ENCODE data around the gene RPAP3.

Gene RPAP3

DNA sequence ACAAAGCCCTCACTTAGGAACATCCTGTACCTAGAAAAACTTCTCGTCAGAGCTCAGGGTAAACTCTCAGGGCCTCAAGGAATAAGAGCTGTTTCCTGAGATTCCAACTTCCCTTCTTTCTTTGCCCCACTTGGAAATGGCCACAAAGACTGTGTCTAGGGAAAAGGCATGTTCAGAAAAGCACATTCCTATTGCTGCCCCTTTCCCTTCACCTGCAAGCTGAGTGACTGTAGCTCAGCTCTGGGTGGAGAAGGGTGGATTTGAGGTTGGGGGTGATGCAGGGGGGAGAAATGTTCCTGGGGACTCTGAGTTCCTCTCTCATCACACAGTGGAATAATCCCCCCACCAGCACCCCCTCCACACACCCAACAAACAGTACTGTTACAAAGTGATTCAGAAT is 12.7 kb upstream of the RPAP3 start:
- no peak for DNase-seq (ENCODE audit: low read depth)

DNA sequence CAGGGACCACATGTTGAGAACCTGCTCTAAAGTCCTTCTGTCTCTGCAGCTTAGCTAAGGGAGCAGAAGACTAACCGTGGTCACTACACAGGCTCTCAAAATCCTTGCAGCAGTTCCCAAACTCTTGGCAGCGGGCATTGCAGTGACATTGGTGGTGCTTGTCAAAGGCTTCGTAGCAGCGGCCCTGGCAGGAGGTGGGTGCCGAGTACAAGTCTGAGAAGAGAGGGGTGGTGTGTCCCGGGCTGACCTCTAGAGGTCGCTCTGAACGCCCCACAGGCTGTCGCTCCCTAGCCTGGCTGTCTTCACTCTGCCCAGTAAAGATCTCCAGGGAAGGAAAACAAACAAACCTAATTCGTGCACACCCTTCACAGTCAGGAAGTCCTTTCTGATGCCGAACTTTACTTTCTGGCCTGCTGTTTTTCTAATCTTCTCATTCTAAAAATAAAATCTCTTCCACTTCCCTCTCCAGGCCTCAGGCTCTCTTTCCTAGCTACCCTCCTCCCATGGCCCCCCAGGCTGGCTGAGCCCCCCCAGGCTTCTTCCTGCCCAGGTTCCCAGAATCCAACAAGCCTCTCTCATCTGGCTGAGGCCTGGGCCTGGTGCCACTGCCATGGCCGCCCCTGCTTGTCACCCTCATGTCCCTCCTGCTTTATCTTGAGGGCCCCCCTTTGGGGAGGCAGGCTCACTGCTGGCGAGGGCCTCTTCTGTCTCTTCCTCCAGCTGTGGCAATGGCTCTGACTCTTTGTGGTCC is 11.8 kb upstream of the RPAP3 start:
- DNase-seq (ENCODE audit: low read depth) = peak; percentile 28

DNA sequence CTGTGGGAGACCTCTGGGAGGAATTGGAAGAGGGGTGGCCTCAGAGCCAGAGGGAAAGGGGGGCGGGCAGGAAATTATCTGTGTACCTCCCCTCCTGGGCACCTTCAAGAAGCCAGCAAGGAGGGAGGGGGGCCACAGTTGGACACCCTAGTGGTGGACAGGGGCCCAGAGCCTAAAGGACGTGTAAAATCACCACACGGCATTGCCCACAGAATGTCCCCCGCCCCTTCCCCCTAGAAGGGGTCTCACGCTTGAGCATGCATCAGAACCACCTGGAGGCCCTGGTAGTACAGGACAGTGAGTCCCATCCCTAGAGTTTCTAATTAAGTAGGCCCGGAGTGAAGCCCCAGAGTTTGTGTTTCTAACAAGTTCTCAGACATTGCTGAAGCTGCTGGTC is 11.2 kb upstream of the RPAP3 start:
- no peak for DNase-seq (ENCODE audit: low read depth)

DNA sequence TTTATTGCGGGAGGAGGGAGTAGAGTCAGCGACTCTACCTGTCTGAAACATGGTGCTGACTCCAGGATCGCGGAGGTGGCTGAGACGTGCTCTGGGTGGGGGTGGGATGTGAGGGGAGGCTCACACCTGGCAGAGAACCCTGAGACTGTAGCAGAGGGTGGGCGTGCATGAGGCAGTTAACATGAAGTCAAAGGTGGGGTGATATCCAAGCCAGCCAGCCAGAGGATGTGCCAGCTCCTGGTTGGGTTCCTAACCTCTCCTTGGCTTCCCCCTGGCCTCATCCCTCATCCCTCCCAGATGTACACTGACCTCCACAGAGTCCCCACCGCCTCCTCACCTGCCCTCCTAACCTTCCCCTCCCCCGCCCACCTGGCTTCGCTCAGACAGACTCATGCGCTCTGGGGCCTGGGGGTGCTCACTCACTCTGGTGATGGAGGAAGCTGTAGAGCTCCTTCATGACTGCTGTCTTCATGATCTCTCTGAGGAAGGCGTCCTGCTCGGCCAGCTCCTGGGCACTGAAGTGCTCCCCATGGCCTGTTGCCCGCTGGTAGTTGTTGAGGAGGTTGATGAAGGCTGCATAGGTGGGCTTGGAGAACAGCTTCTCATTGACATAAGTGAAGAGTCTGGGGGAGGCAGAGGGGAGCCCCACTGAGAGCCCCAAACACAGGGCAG is 10.2 kb upstream of the RPAP3 start:
- no peak for DNase-seq (ENCODE audit: low read depth)

DNA sequence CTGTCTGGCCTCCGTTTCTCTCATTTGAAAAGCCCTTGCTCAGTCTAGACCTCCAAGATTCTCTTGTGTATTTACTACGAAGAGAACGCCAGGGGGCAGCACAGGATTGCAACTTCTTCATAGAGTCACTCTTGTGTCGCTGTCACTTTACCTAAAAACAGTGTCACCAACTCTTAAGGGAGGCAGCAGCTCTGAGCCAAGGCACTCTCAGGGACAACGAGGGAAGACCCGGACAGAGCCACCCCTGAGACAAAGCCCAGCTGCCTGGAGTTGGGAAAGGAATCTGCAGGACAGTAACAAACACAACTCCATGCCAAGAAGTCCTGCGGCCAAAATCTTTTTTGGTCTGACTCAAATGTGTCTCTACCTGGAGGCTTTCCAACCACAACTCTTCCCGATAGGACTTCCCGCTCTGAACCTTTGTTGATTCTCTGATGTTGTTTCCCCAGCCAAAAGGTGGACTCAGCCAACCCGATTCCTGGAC is 9.6 kb upstream of the RPAP3 start:
- DNase-seq (ENCODE audit: low read depth) = peak; percentile 65

DNA sequence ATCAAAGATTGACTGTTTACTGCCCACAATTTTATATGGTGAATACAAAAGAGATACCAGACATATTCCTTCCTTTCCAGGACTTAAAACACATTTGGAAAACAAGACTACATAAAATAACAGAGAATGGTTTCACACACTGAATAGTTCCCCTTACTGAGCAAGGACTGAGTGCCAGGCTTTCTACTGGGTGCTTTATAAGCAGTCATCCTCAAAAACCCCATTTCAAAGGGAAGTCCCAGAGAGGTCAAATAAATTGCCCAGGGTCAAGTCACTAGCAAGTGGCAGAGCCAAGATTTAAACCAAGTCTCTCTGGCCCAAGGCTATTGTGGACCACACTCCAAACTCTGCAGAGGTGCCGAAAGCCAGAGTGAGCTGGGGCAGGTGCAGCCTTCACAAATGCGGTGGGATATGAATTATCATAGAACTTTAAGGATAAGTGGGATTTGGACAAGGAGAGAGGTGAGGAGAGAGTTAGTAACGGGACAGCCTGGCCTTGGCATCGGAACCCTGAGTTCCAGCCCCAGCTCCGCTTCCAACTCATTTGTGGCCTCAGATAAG is 9.1 kb upstream of the RPAP3 start:
- DNase-seq (ENCODE audit: low read depth) = no peak

DNA sequence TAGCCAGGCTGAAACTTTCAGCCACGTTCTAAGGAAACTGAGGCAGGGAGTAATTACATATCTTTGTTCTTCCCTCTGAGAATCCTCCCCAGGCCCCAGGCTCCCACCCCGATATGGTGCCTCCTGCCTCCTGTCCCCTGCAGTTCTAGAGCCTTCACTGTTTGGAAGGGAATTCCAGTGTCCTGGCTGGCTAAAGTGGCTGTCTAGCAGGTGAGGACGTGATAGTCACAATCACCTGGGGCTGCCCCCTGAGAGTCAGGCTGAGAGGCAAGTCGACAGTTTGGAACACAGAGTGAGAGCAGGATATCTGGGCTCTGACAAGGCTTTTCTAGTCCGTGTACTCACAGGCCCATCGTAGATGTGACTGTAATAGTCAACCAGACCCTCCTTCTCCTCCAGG is 6.3 kb upstream of the RPAP3 start:
- DNase-seq (ENCODE audit: low read depth) = no peak

DNA sequence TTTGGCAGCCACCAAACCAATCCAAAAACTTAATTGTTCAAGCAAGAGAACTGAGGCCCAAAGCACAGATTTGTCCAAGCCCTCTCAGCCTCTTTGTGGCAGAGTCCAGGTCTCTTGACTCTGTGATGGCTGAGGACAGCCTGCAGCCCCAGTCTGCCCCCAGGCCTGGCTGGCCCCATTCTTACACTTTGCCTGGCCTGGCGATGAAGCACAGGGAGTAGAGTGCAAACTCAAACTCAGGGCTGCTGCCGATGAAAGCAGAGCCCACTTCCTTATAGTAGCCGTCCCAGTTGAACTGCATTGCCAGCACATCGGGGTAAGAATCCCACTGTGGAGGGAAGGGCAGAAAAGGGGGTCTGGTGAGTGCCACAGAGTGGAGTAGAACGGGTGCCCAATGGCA is 5.6 kb upstream of the RPAP3 start:
- no peak for DNase-seq (ENCODE audit: low read depth)

DNA sequence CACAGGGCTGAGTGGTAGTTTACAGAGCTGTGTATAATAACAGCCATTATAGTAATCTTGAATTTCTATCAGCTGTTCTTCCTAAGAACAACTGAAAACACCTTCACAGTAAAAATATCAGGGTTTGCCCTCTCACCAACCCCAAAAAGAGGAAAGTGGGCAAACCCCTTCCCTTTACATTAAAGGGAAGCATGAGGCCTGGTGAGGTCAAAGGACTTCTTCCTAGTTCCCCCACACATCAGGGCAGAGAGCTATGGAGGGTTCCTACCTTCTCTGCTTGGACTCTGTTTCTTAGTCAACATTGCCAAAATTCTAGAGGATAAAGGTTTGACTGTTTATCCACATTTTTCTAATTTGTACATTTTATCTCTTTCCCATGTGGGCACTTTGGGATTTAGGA is 4.4 kb upstream of the RPAP3 start:
- DNase-seq (ENCODE audit: low read depth) = no peak

DNA sequence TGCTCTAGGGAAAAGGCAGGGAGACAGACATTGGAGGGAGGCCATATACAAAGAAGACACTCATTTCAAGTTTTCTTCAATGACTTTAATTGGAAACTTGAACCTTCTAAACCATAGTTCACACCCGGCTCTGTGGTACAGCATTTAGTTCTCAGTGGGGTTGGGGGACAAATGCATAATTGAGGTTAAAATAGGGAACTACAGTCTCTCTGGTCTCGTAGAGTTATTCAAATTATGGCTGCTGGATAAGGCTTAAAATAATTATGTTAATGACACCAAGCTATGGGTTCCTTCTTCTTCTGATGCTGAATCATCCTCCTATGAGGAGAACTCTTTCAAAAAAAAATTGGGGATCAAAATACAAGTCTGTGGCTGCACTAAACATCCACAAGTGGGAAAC is 3.8 kb upstream of the RPAP3 start:
- DNase-seq (ENCODE audit: low read depth) = no peak

DNA sequence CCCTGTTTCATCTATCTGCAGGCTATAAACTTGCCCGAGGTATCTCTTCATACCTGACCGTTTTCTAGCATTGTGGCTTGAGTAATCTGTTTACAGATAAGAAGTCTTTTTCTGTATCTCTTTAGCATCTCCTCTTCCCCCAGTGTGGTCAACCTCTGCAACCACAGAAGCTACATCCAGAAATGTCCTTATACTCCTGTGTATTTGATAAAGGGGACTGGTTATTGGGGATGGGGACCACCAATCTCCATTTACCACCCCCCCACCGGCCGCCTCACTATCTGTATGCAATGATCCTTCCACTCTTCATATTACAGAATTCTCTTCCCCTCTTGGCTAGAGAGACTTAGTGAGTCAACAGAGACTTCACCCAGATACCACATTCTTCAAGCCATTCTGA is 3.4 kb upstream of the RPAP3 start:
- DNase-seq (ENCODE audit: low read depth) = no peak

DNA sequence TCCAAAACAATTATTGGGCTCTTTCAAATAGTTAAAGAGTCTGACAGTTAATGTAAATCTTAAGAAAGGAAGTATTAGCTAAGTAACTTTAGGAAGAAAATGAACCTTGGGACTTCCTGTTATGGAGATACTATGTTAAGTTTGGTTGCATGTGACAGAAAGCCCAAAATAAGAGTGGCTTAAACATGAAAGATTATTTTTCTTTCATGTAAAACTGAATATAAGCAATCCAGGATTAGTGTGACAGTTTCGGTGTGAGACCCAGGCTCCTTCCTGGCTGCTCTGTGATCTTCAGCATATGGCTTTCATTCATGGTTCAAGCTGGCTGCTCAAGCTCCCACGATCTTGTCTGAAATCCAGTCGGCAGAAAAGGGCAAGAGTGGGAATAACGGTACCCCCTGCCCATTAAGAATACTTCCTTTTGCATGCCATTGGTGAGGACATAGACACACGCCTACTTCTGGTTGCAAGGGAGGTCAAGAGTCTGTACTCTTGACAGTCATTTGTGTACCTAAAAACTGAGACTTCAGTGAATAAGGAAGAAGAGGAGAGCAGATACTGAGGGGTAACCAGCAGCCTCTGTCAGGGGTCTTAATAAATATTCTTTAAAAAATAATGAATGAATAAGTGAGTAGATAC is 2.2 kb upstream of the RPAP3 start:
- DNase-seq (ENCODE audit: low read depth) = no peak

DNA sequence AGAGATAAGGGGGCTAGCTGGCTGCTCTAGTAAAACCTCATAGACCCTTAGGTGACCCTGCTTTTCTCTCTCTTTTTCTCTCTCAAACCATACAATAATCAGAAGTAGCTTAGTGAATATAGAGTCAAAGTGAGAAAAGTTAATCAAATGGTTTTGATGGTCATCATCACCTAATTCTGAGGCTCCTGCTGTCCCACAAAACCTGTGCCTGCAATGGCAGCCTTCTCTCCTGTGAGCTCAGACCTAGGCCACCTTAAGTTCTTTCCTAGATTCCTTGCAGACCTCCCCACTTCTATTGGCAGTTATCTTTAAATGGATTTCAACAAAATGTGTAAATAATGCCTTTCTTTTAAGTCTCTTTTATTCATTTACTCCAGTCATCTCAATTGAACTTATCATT is 1.5 kb upstream of the RPAP3 start:
- no peak for DNase-seq (ENCODE audit: low read depth)

DNA sequence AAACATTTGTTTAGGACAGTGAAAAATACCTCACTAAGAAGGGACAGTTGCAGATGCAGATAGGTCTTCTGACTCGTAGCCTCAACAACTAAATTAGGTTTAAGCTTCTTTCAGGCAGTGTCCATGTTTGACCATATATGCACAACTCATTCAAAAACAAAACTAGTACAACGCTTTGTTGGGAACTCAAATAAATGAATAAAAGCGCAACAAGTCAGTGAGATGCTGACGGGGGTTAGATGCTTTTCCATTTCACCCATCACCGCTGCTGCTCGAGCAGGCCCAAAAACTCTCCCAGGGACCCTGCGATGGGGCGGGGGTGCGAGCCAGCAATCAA is 633 bp downstream of the RPAP3 start:
- no peak for DNase-seq (ENCODE audit: low read depth)

DNA sequence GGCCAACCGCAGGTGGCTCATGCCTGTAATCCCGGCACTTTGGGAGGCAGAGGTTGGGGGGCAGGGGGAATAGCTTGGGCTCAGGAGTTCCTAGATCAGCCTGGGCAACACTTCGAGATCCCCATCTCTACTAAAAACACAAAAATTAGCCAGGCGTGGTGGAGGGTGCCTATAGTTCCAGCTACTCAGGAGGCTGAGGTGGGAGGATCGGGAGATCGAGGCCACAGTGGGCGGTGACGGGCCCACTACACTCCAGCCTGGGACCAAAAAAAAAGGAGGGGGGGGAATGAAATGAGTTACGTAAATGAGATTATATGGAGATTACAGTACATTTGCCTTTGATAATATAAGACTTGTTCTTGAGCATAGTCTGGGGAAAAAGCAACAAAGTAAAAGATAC is 1.1 kb downstream of the RPAP3 start:
- DNase-seq (ENCODE audit: low read depth) = no peak

DNA sequence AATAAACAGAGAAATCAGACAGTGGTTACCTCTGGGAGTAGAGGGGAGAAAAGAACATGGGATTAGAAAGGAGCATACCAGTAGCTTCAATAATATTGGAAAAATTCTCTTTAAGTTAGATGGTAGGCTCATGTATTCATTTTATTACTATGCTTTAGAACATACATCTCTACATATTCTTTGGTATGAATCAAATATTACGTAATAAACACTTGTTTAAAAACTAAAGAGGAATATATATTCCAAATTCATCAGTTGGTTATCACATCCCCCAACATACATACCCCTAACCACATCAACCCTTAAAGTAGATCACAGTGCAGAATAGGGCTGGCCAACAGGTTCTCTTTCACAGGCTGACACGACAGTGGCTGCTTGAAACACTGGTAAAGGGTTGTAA is 5.6 kb downstream of the RPAP3 start:
- DNase-seq (ENCODE audit: low read depth) = no peak

DNA sequence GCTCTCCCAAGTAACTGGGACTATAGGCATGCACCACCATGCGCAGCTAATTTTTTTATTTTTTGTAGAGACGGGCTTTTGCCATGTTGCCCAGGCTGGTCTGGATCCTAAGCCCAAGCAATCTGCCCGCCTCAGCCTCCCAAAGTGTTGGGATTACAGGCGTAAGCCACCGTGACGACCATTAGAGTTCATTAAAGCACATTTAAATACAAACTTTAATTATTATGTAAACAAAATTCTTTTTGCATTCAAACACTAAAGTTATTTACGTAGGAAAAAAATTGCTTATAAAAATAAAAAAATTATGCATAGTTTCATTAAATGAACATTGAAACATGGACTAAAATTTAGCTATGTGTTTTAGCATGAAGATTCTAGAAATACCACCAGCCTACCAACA is 7.2 kb downstream of the RPAP3 start:
- no peak for DNase-seq (ENCODE audit: low read depth)

DNA sequence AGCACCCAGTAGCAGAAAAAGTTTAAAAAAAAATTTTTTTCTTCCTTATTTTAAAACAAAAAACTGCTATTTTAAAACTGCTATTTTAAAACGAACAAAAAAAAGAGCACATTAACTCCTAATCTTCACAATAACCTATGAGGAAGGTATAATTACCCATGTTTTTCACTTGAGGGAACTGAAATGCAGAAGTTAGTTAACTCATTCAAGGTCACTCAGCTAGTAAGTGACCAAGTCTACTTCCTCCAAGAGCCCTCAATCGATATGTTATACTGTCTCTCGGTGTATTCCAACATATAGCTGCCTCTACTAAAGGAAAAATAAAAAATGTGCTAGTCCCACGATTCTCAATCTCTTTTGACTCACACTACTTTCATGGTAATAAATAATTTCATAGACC is 7.8 kb downstream of the RPAP3 start:
- no peak for DNase-seq (ENCODE audit: low read depth)

DNA sequence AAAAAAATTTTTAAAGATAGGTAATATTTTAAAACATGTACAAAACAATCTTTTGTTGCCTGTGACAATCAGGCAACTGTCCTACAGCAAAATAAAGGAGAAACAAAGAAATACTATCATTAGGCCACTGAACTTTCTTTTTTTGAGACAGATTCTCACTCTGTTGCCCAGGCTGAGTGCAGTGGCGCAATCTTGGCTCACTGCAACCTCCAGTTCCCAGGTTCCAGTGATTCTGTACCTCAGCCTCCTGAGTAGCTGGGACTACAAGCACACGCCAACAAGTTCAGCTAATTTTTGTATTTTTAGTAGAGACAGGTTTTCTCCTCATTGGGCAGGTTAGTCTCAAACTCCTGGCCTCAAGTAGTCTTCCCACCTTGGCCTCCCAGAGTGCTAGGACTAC is 16.6 kb downstream of the RPAP3 start:
- no peak for DNase-seq (ENCODE audit: low read depth)

DNA sequence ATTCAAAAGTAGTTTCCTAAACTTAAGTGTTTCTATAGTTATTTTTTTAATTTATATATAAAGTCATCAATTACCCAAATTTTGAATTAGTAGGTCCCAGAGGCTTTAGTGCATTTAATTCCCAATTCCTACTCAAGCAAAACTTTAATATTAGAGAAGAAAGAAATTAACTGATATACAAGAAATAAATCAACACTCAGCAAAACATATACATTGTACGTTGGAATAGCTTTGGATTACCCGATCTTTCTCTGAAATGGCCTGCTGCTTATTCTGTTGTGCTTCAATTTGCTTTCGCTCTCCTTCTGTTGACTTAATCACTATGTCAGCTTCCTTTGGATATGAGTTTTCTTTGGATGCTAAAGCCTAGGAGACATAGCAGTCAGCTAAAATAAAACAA is 18.2 kb downstream of the RPAP3 start:
- DNase-seq (ENCODE audit: low read depth) = no peak

DNA sequence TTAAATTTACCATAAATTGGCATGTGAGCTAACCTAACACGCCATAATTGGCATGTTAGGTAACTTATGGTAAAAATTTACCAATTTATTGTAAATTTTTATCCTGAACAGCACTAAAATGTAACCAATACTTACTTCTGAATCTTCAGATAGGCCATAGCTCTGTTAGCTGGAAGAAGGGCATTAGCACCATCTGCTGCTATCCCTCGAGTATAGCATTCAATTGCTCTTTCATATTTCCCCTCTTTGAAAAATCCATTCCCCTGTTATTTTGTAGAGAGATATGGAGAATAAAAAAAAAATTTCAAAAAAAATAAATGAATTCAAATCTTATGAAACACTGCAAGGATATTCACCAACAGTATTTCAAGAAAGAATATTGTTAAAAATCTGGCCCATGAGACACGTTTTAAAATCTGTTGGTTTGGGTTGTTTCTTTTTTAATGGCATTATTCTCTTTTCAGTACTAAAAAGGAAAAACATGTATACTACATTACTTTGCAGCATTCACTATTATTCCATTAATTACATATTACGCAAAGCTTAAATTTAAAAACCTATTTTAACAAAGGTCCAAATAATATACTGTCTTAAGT is 19.1 kb downstream of the RPAP3 start:
- DNase-seq (ENCODE audit: low read depth) = no peak

DNA sequence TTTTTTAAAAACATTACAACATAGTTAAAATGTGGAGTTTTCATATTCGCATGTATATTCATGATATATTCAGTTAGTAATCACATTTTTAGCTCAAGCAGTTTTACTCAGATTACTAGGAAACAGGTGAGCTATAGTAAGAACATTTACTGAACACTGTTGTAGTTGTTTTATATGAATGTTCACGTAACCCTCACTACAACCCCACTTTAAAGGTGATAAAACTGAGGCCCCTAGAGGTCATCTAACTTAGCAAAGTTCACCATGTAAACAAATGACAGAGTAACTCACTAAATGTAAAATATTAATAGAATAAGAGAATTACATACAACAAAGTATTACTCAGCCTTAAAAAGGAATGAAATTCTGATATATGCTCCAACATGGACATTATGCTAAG is 26.0 kb downstream of the RPAP3 start:
- no peak for DNase-seq (ENCODE audit: low read depth)

DNA sequence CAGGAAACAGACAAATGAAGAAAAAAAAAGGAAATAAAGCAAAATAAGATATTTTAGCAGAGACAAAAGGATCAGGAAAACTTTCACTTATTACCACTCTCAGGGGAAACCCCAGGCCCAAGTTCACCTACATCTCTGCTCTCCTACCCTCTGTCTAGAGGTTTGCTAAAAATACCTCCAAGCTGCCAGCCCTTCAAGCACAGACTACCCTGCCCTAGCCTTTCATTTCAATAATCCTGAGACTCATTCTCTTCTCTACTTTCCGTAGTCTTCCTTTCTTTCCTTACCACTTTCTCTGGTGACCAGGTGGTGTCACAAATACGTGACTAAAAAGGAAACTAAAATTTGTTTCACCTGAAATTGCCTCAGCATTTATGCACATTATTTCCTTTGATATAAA is 33.8 kb downstream of the RPAP3 start:
- no peak for DNase-seq (ENCODE audit: low read depth)

Measured in activated T-helper 9 cell treated with anti-CD3 and anti-CD28 coated beads, Interleukin-2, amount 50 U/mL, for 16 hours (primary cell).